ENCODE results near the gene KDF1.
"Not testable (repeated sequence)": the region's sequence is repeated elsewhere in the genome, so short reads cannot be mapped to it uniquely, and the experiment has no call there.

KDF1 gene

GRCh38 chr1:26960625-26960966, 328 bp upstream of the KDF1 start:
- in situ Hi-C loops (cut with MboI; ENCODE audit: low sequenced_read_pairs): no loop called here

DNA sequence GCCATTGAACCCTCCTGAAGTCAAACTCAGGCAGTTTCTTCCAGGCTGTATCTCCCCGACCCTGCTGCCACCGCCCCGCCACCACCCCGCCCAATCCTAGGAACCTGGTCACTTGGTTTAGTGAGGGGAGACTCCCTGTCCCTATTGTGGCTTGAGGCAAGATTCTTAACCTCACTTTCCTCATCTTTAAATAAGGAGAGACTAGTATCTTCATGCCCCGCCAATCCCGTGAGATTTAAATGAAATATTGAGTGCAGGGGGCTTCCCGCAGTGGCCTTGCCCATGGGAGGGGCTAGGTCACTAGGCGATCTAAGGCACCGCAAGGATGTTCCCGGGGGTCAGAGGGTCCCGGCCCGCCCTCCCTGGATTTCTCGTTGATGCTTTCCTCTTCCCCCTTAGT, 998 bp downstream of the KDF1 start:
- in situ Hi-C loops (cut with MboI; ENCODE audit: low sequenced_read_pairs): no loop called here

DNA sequence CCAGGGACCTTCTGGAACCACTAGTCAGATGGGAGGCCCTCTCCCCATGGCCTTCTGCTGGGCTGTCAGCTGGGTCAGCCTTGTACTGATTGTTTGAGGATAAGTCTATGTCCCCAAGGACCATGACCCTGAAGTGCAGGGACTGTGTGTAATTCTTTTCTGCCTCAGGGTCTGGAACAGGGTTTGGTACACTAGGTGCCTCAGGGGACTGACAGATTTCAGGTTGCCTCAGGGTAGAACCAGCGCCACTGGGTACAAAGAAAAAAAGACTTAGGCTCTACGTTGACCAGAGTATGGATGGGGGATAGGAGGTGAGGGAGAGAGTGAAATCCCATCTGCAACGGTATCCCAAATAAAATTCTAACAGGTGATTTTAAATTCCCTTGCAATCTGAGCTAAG, 3.0 kb downstream of the KDF1 start:
- in situ Hi-C loops (cut with MboI; ENCODE audit: low sequenced_read_pairs): no loop called here

GRCh38 chr1:26956321-26956720, 3.9 kb downstream of the KDF1 start:
- in situ Hi-C loops (cut with MboI; ENCODE audit: low sequenced_read_pairs): no loop called here

DNA sequence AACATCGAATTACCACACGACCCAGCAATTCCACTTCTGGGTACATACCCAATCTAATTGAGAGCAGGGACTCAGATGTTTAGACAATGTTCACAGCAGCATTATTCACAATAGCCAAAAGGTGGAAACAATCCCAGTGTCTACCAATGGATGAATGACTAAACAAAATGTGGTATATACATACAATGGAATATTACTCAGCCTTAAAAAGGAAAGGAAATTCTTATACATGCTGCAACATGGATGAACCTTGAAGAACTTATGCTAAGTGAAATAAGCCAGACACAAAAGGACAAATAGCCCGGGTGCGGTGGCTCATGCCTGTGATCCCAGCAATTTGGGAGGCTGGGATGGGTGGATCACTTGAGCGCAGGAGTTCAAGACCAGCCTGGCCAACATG, 6.9 kb downstream of the KDF1 start:
- in situ Hi-C loops (cut with MboI; ENCODE audit: low sequenced_read_pairs): no loop called here

DNA sequence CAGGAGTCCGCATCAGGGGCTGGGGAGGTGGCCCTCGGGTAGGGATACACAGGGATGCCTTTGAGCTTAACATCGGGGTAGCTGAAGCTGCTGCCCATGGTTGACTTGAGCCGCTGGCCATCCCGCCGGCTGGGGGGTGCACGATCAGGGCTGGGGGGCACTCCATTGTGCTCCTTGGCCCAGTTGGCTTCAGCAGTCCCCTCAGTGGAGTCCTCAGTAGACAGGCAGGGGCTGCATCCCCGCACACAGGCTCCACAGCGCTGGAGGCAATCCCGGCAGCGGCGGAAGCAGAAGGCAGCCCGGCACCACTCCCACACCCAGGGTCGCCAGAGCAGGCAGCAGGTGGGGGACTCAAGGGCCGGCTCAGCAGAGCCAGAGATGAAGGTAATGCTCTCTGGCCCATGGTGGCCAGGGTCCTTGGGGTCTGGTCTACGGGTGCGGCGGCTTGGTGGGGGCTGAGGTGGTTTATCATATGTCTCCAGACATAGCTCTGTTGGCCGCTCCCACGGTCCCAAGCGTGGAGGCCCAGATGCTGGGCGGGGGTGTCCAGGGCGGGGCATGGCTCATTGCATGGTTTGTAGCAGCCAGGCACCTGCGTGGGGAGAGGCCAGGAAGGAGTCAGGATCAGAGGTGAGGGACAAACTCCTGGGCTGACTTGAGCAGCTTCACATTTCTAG, 8.3 kb downstream of the KDF1 start:
- in situ Hi-C loops (cut with MboI; ENCODE audit: low sequenced_read_pairs): no loop called here

DNA sequence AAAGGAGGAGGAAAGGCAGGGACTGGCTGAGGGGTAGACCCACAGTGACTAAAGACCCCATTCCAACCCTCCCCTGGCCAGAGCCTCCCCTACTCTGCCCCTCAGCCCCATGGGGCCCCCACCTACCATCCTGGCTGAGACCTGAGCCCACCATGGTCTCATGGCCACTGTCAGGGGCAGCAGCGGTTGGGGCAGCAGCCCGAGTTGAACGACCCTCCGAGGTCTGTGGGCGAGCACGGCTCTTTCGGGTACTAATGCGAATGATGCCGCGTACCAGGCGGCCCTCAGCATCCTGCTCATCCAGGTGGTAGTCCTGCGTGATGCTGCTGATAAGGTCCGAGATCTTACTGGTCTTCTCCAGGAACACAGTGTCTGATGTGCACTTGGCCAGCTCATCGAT, 9.1 kb downstream of the KDF1 start:
- in situ Hi-C loops (cut with MboI; ENCODE audit: low sequenced_read_pairs): no loop called here

DNA sequence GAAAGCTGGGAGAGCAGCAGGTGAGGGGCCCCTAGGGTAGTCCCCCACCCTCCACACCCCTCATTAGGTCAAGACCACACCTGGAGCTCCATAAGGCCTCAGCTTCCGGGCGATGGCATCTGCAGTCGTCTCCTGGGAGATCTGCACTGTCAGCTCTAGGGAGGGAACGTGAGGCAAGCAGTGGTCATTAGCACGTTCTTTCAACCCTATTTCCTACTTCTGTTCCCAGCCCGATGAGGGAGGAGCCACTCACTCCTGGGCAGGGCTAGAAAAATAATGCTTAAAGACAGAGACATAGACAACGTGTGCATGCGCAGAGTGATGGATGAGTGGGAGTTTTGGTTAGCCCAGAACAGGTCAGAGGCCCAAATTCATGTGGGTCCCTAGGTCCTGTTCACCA, 9.7 kb downstream of the KDF1 start:
- in situ Hi-C loops (cut with MboI; ENCODE audit: low sequenced_read_pairs): no loop called here

DNA sequence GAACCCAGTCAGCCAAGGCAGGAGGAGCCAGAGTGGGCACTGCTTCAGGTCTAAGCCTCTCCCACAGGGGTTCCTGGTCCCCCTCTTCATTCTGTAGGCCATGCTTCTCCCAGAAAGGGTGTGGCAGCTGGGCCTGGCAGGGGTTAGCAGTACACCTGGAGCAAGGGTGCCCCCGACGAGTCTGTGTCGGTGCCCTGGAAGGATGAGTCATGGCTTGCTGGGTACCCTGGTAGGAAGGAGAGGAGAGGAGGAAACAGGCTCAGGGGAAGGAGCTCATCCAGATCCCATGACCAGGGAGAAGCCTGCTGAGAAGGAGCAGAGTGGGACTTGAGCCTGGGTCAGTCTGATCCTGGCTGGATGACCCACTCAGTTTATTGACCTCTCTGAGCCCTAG, 10.3 kb downstream of the KDF1 start:
- in situ Hi-C loops (cut with MboI; ENCODE audit: low sequenced_read_pairs): no loop called here

DNA sequence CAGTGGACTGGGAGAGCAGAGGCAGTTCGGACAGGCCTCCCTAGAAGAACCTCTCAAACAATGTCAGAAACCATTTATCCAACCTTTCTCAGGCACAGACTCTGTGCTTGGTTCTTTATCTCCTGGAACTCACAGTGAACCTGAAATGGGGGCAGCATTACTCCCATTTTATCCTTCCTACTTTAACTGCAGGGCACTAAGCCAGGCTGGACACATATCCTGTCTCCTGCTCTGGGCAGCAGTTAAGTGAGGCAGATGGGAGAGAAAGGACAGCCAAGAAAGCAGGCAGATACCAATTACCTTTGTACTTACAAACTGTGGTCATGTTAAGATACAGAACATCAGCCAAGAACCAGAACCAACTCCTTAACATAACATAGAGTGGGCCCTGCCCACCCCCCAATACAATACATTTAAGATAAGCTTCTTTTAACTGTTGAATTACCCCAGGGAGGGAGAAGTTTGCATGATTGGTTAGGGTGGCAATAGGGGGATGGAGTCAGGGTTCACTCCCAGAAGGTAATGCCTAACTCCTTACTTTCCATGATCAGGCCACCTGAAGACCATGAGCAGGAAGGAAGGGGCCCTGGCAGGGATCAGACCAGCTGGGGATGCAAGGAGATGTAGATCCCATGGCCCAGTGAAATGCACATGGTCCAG, 10.9 kb downstream of the KDF1 start:
- in situ Hi-C loops (cut with MboI; ENCODE audit: low sequenced_read_pairs): no loop called here

GRCh38 chr1:26948725-26949057, 11.6 kb downstream of the KDF1 start:
- in situ Hi-C loops (cut with MboI; ENCODE audit: low sequenced_read_pairs): not testable (repeated sequence)

DNA sequence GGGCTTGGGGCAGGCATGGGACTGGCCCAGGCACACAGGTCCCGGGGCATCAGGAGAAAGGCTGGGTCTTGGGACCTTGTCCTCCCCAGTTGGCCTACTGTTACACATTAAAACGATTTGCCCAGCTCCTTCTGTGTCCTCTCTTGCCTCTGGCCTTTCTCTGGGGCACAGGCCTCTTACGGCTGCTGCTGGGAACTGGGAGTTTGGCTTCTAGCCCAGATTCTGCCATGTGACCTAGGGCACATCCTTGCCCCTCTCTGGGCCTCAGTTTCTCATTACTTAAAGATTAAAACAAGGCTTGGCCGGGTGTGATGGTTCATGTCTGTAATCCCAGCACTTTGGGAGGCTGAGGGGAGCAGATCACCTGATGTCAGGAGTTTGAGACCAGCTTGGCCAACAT, 14.0 kb downstream of the KDF1 start:
- in situ Hi-C loops (cut with MboI; ENCODE audit: low sequenced_read_pairs): no loop called here

DNA sequence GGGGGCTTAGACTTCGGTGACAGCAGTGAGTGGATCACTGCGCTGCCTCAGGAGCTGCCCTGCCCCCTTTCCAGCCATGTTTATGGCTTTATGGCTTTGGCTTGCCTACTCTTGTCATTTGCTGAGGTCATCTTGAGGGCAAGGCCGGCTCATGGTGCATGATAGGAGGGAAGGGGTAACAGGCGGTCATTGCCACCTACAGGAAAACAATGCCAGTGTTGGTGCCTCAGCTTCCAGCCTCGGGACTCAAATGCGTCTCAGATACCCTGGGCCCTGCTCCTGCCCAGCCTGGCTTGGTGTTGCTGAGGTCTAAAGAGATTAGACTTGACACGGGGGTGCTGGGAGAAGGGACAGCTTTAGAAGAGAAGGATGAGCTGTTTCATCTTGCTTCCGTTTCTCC, 14.5 kb downstream of the KDF1 start:
- in situ Hi-C loops (cut with MboI; ENCODE audit: low sequenced_read_pairs): no loop called here

GRCh38 chr1:26945138-26945537, 15.1 kb downstream of the KDF1 start:
- in situ Hi-C loops (cut with MboI; ENCODE audit: low sequenced_read_pairs): no loop called here

GRCh38 chr1:26942656-26943055, 17.6 kb downstream of the KDF1 start:
- in situ Hi-C loops (cut with MboI; ENCODE audit: low sequenced_read_pairs): no loop called here

DNA sequence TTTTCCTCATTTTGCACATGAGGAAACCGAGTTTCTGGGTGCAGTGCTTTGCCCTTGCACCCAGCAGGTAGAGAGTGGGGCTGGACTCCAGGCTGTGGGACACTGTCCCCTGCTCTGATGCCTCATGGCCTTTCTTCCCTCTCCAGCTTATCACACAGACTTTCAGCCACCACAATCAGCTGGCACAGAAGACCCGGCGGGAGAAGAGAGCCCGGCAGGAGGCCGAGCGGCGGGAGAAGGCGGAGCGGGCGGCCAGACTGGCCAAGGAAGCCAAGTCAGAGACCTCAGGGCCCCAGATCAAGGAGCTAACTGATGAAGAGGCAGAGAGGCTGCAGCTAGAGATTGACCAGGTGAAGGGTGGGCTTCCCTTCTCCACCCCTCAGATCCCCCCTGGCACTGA, 19.0 kb downstream of the KDF1 start:
- in situ Hi-C loops (cut with MboI; ENCODE audit: low sequenced_read_pairs): no loop called here

DNA sequence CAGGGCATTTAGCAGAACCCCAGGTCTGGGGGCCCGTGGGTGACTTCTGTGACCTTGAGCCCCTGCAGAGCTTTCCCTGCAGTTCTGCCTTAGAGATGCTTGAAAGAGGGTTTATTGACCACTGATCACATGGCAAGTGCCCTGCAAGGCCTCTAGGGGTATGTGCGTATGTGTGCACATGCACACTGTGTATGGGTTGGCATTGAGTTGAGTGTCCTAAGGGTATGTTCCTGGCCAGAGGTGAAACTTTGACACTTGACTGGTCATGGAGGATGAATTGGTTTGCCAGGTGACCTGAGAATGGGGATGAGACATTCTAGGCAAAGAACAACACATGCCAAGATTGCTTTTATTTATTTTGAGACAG, 21.6 kb downstream of the KDF1 start:
- in situ Hi-C loops (cut with MboI; ENCODE audit: low sequenced_read_pairs): no loop called here

GRCh38 chr1:26938004-26938658, 22.1 kb downstream of the KDF1 start:
- in situ Hi-C loops (cut with MboI; ENCODE audit: low sequenced_read_pairs): no loop called here

- in situ Hi-C loops (cut with MboI; ENCODE audit: low sequenced_read_pairs): no loop called here
Measured at GRCh38 chr1:26936823-26937222, 23.4 kb downstream of the KDF1 start.

DNA sequence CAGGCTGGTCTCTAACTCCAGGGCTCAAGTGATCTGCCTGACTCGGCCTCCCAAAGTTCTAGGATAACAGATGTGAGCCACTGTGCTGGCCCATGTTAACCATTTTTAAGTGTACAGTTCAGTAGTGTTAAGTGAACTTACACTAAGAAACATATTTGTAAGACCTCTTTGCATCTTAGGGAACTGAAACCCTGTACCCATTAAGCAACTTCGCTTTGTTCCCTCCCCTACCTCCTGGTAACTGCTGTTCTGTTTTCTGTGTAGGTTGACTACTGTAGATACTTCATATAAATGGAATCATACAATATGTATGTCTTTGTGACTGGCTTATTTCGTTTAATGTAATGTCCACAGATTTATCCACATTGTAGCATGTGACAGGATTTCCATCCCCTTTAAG, 27.7 kb downstream of the KDF1 start:
- in situ Hi-C loops (cut with MboI; ENCODE audit: low sequenced_read_pairs): no loop called here

DNA sequence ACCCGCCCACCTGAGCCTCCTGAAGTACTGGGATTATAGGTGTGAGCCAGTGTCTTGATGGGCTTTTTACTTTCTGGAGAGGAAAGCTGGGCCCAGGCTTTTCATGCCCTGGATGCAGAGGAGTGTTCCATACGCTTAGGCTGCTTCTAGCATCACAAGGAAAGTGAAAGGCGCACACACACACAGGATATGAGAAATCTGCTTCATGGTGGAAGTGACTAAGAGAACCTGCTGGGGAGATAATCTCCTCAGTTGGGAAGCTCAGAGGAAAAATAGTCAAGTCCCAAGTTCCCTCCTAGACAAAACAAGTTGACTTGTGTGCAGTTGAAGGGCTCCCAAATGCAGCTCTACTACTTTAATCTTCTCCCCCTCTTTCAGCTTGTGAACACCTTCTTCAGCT, 36.6 kb downstream of the KDF1 start:
- in situ Hi-C loops (cut with MboI; ENCODE audit: low sequenced_read_pairs): no loop called here

- in situ Hi-C loops (cut with MboI; ENCODE audit: low sequenced_read_pairs): no loop called here
Measured at GRCh38 chr1:26922901-26923300, 37.4 kb downstream of the KDF1 start.

DNA sequence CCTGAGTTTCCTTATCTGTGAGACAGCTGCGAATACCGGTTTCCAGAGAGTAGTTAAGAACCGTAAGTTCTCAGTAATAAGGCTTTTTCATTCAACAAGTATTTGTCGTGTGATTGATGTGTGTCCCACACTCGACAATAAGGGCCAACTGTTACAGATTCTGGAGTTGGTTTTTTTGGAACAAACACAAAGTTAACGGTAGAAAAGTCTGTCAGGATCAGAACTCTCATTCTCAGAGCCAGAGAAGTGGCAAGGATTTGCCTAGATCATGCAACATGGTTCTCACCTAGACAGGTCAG, 37.9 kb downstream of the KDF1 start:
- in situ Hi-C loops (cut with MboI; ENCODE audit: low sequenced_read_pairs): no loop called here

Data from HL-60/S4 (cell line).